GF-D8 (cell line): Measurements from ENCODE around the gene PSD2.

Experiments used
- DNase-seq: peaks from one replicate; lab custom pipeline; 2025; lab: John Stamatoyannopoulos, UW

Gene PSD2

DNA sequence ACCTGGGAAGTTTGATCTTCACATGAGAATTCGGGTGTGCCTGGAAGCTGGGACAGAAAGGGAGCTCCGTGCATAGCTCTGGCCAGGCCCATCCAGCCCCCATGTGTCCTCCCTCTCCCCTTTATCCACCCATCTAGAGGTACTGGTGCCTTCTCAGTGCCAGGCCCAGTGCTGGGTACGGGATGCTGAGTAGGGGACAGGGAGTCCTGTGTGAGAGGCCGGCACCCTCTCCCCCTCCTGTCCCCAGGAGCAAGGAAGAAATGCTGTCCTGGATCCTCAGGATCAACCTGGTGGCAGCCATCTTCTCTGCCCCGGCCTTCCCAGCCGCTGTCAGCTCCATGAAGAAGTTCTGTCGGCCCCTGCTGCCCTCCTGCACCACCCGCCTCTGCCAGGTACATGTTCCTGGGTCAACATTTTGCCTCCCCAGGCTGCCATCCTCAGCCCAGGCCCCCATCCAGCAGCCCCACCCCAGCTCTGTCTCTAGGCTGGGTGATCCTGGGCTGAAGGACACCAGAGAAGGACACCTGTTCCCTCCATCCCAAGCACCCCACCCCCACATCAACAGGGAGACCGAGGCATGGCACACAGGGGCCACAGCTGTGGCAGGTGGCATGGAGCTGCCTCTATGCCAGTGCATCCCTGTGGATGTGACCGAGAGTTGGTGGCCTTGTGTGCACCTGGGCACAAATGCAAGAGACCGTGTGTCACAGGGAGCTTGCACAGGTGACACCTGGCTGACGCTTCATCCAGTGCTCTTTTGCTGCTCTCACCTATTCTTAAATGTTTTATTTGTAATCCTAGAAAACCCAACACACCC is 43.0 kb downstream of the PSD2 start:
- DNase-seq = no peak

- DNase-seq = no peak
Measured at GRCh38 chr5:139839232-139839815, 43.7 kb downstream of the PSD2 start.

GRCh38 chr5:139839918-139840317 is 44.3 kb downstream of the PSD2 start:
- no peak for DNase-seq

GRCh38 chr5:139841549-139841948 is 45.9 kb downstream of the PSD2 start:
- no peak for DNase-seq

GRCh38 chr5:139842321-139842720 is 46.7 kb downstream of the PSD2 start:
- DNase-seq = no peak

- no peak for DNase-seq
Measured at GRCh38 chr5:139843991-139844390, 48.4 kb downstream of the PSD2 start.

DNA sequence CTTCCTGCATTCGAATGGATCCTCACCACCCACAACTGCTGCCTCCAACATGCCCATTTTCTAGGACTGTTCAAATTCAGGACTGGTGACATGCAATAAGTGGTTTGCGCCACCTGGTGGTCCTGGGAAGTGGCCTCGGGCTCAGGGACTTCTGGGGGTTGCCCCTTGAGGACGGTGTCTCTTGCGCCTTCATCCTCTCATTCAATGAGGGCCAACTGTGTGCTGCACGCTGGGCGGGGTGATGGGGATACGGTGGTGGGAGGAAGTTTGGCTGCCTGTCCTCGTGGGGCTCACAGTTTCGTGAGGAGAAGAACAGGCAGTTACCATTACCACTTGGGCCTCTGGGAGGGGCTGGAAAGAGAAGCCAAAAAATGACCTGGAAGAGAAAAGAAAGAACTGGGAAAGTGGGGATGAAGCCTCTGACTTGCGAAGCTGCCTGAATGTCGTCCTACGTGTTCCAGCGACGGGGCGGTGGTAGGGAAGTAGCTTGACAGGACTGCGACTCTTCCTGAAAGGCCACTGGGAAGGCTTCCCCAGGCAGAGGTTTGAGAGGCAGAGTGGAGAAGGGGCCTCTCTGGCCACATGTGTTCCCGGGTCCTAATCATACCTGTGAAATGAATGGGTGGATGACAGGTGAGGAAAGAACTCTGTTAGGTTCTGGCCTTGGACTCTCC is 49.0 kb downstream of the PSD2 start:
- DNase-seq = no peak

DNA sequence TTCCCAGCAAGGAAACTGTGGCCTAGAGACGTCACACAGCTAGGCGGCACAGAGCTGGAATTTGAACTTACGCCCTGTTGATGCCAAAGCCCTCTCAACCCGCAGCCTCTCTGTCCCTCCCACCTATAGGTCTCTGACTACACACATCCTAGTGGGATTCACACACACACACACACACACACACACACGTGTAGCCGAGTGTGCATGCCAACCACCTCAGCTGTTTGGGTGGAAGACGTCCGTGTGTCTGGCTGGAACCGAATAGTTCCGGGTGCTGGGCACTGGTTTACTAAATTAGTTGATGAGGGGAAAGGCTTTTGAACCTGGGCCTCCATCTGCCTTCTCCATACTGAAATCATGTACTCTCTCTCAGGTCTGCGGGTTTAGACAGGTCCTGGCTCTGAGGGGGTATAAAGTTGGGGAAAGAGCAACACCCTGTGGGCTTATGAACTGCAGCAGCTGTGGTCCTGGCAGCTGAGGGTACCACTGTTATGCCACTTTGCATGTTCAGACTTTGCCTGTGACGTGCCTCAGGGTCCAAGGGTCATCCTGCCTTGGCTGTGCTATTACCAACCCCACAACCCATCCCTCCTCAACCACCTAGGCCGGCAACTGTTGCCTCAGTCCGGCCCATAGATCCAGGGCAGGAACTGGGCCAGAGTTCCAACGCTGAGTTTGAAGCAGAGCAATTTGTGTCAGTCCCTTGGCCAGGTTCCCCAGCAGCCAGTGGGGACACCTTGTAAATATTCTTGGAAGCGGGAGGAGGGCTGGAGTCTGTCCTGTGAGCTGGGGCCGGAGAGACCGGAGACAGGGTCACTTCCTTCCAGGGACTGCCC is 50.5 kb downstream of the PSD2 start:
- no peak for DNase-seq

- no peak for DNase-seq
Measured at GRCh38 chr5:139847091-139847490, 51.5 kb downstream of the PSD2 start.

GRCh38 chr5:139847790-139848507 is 52.3 kb downstream of the PSD2 start:
- no peak for DNase-seq

GRCh38 chr5:139848508-139849100 is 53.0 kb downstream of the PSD2 start:
- DNase-seq = no peak

DNA sequence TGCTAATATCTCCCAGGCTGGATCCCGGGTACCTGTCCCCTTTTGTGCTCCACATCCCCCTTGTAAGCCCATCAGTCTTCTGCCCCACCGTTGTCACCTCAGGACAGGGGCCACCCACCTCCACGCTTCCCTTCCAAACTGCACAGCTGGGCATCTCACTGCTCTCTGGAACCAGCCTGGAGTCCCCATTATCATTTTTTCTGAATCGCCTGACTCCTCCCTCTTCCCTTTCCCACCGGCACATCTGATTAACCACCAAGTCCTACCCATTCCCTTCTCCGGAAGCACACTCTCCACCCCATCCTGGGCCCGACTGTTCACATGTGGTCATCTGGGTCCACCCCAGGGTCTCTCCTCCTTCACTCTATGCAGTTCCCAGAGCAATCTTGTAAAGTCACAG is 53.9 kb downstream of the PSD2 start:
- no peak for DNase-seq

- DNase-seq = no peak
Measured at GRCh38 chr5:139849942-139850341, 54.3 kb downstream of the PSD2 start.

DNA sequence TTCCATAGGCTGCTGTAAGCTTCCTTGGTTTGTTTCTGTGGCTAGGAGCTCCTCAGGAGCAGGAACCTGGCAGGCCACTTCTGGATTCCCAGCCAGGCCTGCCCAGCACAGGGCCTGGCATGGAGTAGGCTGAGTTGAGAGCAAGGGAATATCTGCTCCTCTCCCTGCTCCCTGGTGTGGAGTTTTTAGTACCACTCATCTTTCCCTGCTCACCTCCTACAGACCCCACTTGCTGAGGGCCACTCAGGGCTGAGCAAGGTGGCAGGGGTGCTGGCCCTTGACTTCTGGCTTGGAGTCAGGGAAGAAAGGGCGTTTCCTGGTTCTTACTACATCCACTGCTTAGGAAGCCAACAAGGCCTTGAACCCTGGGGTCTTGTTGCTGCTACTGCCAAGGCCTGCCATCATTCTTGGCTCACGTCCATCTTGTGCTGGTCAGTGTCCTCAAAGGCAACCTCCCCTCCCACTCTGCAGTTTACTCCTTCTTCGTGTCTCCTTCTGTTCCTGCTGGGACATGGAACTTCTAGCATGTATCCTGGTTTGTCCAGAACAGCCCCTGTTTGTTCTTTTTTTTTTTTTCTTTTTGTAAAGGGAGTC is 54.9 kb downstream of the PSD2 start:
- DNase-seq = no peak

- no peak for DNase-seq
Measured at GRCh38 chr5:139851558-139851957, 56.0 kb downstream of the PSD2 start.

DNA sequence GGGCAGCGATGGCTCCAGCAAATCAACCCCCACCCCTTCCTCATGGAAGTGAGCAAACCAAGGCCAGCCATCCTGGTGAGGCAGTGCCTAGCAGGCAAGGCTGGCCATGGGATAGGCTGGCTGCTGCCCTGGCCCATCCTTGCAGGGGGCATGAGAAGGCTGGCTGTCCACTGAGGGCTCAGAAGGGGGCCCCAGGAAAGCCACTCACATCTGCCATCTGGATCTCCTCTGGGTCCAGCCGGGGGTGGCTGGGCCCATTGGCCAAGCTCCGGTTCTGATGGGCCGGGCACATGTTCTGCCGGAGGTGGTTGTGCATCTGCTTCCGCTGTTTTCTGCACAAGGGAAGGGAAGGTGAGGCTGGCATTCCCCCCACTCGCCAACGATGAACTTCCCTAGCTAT is 57.1 kb downstream of the PSD2 start:
- no peak for DNase-seq

DNA sequence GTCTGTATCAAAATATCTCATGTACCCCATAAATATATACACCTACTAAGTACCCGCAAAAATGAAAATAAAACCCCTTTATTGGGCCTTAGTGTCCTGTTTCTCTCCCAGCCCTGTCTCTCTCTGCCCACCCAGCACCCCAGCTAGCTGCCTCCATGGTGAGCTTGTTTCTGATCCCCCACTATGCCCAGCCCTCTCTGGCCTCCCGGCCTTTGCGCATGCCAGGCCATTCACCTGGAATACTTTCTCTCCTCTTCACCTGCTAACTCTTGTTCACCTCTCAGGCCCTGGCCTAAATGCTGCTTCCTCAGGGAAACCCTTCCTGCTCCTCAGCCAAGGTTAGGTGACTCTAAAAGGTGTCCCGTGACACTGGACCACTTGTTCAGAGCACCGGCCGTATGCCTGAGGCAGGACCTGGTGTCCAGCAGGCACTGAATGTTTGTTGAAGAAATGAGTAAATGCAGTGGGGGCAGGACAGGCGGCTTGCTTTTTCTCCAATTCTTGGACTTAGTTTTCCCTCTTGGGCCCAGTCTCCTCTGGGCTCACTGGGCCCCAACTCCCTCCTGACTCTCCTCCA is 58.5 kb downstream of the PSD2 start:
- DNase-seq = no peak

DNA sequence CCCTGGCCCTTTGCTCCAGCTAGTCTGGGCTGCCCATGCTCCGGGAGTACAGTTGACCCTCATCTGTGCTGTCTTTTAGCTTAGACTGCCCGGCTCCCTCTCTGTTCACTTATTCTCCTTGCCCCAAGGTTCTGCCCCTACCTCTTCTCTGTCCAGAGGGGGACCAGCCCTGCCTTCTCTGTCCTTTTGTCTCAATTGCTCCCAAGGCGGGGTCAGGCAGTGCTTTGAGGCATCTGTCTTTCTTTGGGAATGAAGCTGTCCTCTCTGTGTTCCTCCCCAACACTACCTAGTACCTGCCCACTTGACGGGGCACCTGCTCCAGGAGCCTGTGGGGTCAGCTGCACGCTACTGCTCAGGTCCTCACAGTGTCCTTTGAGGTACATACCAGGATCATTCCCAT is 59.3 kb downstream of the PSD2 start:
- DNase-seq = no peak

- DNase-seq = no peak
Measured at GRCh38 chr5:139855451-139855850, 59.8 kb downstream of the PSD2 start.

- DNase-seq = no peak
Measured at GRCh38 chr5:139855946-139856540, 60.4 kb downstream of the PSD2 start.
